Fibroblast of lung (primary cell): ENCODE results near the gene SLC13A3. TPM values are rescaled to one million over a fixed set of nuclear protein-coding genes. Genes with fewer than 3 reads are reported as not detected.

Experiments
- DNase-seq, 2 donors: peaks; one replicate each; pipeline versions ENCODE4 v3.0.0 to v3.0.0-alpha.2; 2010; ENCODE audit warnings: low read depth in 2 of 2
- H2AFZ ChIP-seq: 2 replicates; pipeline ENCODE4 v1.5.1; 2012; ENCODE audit warnings: low read length, control low read depth, inconsistent platforms
- H3K27ac ChIP-seq: 2 replicates; pipeline ENCODE4 v1.5.1; 2011; ENCODE audit warnings: low read length, control low read depth; ENCODE audit not compliant: insufficient read depth
- H3K27me3 ChIP-seq: 2 replicates; pipeline ENCODE4 v1.5.1; 2011; ENCODE audit warnings: mild to moderate bottlenecking, low read length; ENCODE audit not compliant: control insufficient read depth, insufficient read depth
- H3K36me3 ChIP-seq: 2 replicates; pipeline ENCODE4 v1.5.1; 2011; ENCODE audit warnings: low read length; ENCODE audit not compliant: control insufficient read depth, insufficient read depth
- H3K4me1 ChIP-seq: 2 replicates; pipeline ENCODE4 v1.5.1; 2011; ENCODE audit warnings: low read length; ENCODE audit not compliant: control insufficient read depth, insufficient read depth; ENCODE audit errors: extremely low read depth
- H3K4me2 ChIP-seq: 2 replicates; pipeline ENCODE4 v1.5.1; 2011; ENCODE audit warnings: low read length, control low read depth; ENCODE audit not compliant: insufficient read depth; ENCODE audit errors: extremely low read depth
- H3K4me3 ChIP-seq, 4 experiments: fragments of 200-600 bp in 1 of 4; sonication (generic) in 1 of 4; replicated peaks in 1 of 4; 2 replicates each; pipeline ENCODE4 v1.5.1; 2011 to 2016; ENCODE audit warnings: low read length in 4 of 4, low read depth in 3 of 4, mild to moderate bottlenecking in 3 of 4, control low read depth in 2 of 4, inconsistent platforms in 1 of 4, mixed read lengths in 1 of 4; ENCODE audit not compliant: insufficient read depth in 1 of 4; ENCODE audit errors: control extremely low read depth in 1 of 4
- H3K79me2 ChIP-seq: 2 replicates; pipeline ENCODE4 v1.5.1; 2012; ENCODE audit warnings: mild to moderate bottlenecking, low read length, inconsistent platforms; ENCODE audit not compliant: control insufficient read depth, insufficient read depth
- H3K9ac ChIP-seq: 2 replicates; pipeline ENCODE4 v1.5.1; 2011; ENCODE audit warnings: mild to moderate bottlenecking, low read length, control low read depth; ENCODE audit not compliant: insufficient read depth
- H3K9me3 ChIP-seq: 2 replicates; pipeline ENCODE4 v1.5.1; 2012; ENCODE audit warnings: low read depth, low read length; ENCODE audit not compliant: control insufficient read depth, insufficient read depth
- H4K20me1 ChIP-seq: 2 replicates; pipeline ENCODE4 v1.5.1; 2011; ENCODE audit warnings: low read length; ENCODE audit not compliant: control insufficient read depth, insufficient read depth; ENCODE audit errors: extremely low read depth
- EZH2 ChIP-seq: IDR thresholded peaks from 2 replicates; pipeline ENCODE4 v1.5.1; 2012; ENCODE audit warnings: low read length, control low read depth, mild to moderate bottlenecking; ENCODE audit errors: missing control alignments
- polyA plus RNA-seq, 2 donors: library from polyadenylated mRNA; depleted of rRNA in 1 of 2; stranded (reverse) in 1 of 2; unstranded in 1 of 2; fragments of >200 nt; gene quantifications; 2 replicates each; pipeline ENCODE4 v1.2.1, GENCODE V29; 2011 to 2012; ENCODE audit warnings: missing spikeins in 1 of 2
- total RNA-seq: library from RNA; depleted of rRNA; stranded (reverse); fragments of >200 nt; gene quantifications from 2 replicates; pipeline ENCODE4 v1.2.1, GENCODE V29; 2014
- TF ChIP-seq, protein P1 (sequence below), 2 donors: IDR thresholded peaks in 1 of 2; conservative IDR thresholded peaks in 1 of 2; 1 replicate in 1 of 2; 2 replicates in 1 of 2; pipeline ENCODE4 v1.5.1; 2011 to 2012; ENCODE audit warnings: low read length in 2 of 2, control low read depth in 1 of 2, inconsistent platforms in 1 of 2, low read depth in 1 of 2, mild to moderate bottlenecking in 1 of 2

Gene SLC13A3
- total and polyA plus RNA-seq, 2 donors (not counting 1 experiment from before 2014, with no cell fraction given), result 2.2 to 5.6 TPM

DNA sequence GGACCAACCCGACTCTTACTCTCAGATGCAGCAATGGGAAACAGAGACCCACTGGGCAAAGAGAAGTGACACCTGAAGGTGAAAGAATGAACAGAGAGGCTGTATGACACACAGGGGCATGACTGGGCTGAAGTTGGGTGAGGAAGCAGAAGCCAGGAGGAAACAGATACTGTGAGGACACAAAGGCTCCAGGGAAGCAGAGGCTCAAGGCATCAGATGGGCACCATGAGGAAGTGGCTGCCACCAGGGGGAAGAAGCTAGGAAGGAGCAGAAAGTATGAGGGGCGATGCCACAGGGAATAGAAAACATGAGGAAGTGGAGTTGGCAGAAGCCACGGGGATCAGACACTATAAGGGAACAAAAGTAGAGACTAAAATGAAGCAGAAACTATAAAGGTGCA lies 69.9 kb downstream of the SLC13A3 start:
- no peak overlapping the region for H3K9ac ChIP-seq
- H3K4me2 ChIP-seq, result no peak overlapping the region
- H3K4me3 ChIP-seq, result no peak overlapping the region
- no peaks in the 10 kb centered on the region for H4K20me1 ChIP-seq
- H3K9me3 ChIP-seq, result no peaks in the 10 kb centered on the region
- no peak for TF ChIP-seq EZH2
- TF ChIP-seq, protein P1, sequence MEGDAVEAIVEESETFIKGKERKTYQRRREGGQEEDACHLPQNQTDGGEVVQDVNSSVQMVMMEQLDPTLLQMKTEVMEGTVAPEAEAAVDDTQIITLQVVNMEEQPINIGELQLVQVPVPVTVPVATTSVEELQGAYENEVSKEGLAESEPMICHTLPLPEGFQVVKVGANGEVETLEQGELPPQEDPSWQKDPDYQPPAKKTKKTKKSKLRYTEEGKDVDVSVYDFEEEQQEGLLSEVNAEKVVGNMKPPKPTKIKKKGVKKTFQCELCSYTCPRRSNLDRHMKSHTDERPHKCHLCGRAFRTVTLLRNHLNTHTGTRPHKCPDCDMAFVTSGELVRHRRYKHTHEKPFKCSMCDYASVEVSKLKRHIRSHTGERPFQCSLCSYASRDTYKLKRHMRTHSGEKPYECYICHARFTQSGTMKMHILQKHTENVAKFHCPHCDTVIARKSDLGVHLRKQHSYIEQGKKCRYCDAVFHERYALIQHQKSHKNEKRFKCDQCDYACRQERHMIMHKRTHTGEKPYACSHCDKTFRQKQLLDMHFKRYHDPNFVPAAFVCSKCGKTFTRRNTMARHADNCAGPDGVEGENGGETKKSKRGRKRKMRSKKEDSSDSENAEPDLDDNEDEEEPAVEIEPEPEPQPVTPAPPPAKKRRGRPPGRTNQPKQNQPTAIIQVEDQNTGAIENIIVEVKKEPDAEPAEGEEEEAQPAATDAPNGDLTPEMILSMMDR (conservative IDR thresholded peaks at IDR 0.05 in 1 of 2, IDR thresholded peaks at IDR 0.05 in 1 of 2; ENCODE audit: low read depth in 1 of 2, low read length in 2 of 2), result no peak
- H3K79me2 ChIP-seq, result no peaks in the 10 kb centered on the region
- no peak overlapping the region for H3K27ac ChIP-seq
- no peak overlapping the region for H2AFZ ChIP-seq
- no peaks in the 10 kb centered on the region for H3K36me3 ChIP-seq
- DNase-seq, result no peak
- H3K27me3 ChIP-seq, result no peaks in the 10 kb centered on the region
- H3K4me1 ChIP-seq, result no peaks in the 10 kb centered on the region

DNA sequence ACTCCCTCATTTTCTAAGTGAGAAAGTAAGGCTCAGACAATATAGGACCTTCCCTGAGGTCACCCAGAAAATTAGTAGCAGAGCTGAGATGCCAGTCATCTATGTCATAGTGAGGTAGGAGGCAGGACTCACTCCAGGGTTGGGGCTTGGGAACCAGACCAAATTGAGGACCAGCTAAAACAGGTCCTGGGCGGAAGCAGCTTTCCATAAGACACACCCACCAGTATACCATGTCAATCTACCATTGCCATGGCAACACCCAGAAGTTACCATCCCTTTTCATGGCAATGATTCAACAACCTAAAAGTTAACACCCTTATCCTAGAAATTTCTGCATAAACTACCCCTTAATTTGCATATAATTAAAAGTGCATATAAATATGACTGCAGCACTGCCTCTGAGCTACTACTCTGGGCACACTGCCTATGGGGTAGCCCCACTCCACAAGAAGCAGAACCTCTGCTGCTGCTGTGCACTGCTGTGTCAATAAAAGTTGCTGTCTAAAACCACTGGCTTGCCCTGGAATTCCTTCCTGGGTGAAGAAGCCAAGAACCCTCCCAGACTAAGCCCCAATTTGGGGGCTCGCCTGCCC lies 70.5 kb downstream of the SLC13A3 start:
- no peaks in the 10 kb centered on the region for H3K36me3 ChIP-seq
- DNase-seq, result no peak
- H4K20me1 ChIP-seq, result no peaks in the 10 kb centered on the region
- no peak overlapping the region for H3K4me3 ChIP-seq
- no peak overlapping the region for H2AFZ ChIP-seq
- TF ChIP-seq, protein P1 (conservative IDR thresholded peaks at IDR 0.05 in 1 of 2, IDR thresholded peaks at IDR 0.05 in 1 of 2; ENCODE audit: low read depth in 1 of 2, low read length in 2 of 2), result no peak
- TF ChIP-seq EZH2, result no peak
- H3K4me1 ChIP-seq, result no peaks in the 10 kb centered on the region
- no peaks in the 10 kb centered on the region for H3K9me3 ChIP-seq
- H3K79me2 ChIP-seq, result no peaks in the 10 kb centered on the region
- H3K27ac ChIP-seq, result no peak overlapping the region
- H3K27me3 ChIP-seq, result no peaks in the 10 kb centered on the region
- no peak overlapping the region for H3K4me2 ChIP-seq
- no peak overlapping the region for H3K9ac ChIP-seq

DNA sequence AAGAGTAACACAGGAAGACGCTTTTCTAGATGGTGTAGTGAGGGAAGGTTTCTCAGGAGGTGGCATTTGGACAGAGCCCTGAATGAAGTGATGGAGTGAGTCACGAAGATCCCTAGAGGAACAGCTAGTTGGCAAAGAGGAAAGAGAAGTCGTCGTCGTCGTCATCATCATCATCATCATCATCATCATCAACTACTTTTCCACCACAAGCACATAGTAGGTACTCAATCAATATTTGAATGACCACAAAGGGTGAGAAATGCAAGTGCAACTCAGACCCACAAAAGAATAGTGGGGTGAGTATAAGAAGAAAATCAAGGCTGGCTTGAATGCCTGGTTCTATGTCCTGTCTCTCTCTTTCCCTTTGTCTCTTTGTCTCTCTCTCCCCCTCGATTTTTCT lies 72.5 kb downstream of the SLC13A3 start:
- Histone ChIP-seq H3K4me2 (no peak overlapping the region), H3K9ac (no peak overlapping the region), H3K27ac (no peak overlapping the region), H3K9me3 (no peaks in the 10 kb centered on the region), H3K4me1 (no peaks in the 10 kb centered on the region), H4K20me1 (no peaks in the 10 kb centered on the region), H2AFZ (no peak overlapping the region), H3K4me3 (no peak overlapping the region), H3K27me3 (no peaks in the 10 kb centered on the region), H3K36me3 (no peaks in the 10 kb centered on the region), H3K79me2 (no peaks in the 10 kb centered on the region)
- no peak for DNase-seq
- TF ChIP-seq EZH2, result no peak
- TF ChIP-seq, protein P1 (conservative IDR thresholded peaks at IDR 0.05 in 1 of 2, IDR thresholded peaks at IDR 0.05 in 1 of 2; ENCODE audit: low read depth in 1 of 2, low read length in 2 of 2), result no peak
